ENCODE measurements around the gene RAD9A.
A peak's percentile ranks its signal among the peaks of the same experiment; 100 is the strongest.
"Not testable (repeated sequence)": the region's sequence is repeated elsewhere in the genome, so short reads cannot be mapped to it uniquely, and the experiment has no call there.

Gene RAD9A

DNA sequence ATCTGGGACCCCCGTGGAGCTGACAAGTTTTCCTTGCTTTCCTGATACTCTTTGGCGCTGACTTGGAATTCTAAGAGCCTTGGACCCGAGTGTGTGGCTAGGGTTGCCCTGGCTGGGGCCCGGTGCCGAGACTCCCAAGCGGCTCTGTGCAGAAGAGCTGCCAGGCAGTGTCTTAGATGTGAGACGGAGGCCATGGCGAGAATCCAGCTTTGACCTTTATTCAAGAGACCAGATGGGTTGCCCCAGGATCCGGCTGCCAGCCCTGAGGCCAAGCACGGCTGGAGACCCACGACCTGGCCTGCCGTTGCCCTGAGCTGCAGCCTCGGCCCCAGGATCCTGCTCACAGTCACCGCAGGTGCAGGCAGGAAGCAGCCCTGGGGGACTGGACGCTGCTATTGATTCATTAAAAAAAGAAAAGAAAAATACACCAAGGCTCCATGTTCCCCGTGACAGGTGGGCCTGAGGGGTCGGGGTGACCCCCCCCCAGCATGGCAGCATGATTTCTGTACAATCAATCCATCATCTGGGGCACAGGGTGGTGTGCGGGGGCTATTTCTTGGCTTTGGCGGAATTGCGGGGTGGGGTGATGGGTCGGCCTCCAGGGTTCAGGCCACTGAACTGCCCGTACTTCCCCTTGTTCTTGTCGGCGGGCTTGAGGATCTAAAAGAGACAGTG is 6.3 kb downstream of the RAD9A start:
- DNase-seq: no peak

DNA sequence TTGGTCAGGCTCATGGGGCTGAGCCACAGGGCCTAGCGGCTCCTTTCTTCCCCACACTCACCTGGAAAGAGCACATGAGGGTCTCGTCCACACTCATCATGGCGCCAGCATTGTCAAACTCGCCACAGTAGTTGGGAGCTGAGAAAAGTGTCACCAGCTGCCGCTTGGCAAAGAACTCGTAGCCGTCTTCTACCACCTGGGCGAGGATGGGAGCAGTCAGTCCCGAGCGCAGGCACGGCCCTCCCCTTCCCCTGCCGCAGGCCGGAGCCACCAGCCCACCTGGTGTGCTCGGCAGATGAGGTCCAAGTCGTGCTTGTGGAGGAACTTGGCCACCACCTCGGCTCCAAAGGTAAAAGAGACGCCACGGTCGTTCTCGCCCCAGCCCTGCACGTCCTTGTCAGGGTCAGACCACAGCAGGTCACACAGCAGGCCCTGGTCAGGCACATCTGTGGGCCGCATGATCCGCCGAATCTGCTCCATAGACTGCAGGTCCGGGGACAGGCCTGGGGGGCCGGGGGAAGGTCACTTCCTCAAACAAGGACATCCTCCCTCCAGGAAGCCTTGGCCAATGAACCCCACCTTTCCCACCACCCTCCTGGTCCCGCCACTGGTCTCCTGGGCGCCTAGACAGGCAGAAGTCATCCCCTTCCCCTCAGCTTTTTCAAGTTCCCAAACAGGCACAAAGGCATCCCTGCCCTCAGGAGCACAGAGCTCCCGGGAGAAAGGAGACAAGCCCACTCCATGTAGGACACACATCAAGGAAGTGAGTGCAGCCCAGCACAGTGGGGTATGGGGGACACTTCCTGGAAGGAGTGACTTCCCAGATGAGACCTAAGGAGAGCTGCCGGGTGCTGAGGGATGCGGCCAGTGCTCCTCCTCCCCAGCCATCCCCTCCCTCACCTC is 7.1 kb downstream of the RAD9A start:
- no peak for DNase-seq

DNA sequence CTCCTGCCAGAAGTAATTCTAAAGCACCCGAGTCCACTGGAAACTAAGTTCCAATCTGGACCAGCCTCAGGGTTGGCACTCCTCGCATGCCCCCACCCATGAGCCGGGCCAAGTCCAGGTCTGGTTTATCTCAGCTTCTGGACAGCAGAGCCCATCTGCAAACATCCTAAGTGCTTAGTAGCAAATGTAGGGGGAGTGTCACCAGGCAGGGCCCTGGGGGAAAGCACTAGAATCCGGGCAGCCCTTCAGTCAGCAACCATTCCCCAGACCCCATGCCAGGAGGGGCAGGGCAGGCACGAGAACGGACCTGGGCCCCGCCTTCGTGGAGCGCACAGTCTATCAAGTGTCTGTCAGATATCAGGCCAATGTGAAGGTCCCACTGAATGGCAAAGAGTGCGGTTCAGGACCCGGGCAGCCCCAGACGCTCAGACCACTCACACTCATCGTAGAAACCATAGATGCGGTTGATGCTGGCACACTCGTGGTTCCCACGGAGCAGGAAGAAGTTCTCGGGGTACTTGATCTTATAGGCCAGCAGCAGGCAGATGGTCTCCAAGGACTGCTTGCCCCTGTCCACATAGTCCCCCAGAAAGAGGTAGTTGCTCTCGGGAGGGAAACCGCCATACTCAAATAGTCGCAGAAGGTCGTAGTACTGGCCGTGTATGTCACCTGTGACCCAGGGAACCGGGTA is 8.6 kb downstream of the RAD9A start:
- no peak for DNase-seq

DNA sequence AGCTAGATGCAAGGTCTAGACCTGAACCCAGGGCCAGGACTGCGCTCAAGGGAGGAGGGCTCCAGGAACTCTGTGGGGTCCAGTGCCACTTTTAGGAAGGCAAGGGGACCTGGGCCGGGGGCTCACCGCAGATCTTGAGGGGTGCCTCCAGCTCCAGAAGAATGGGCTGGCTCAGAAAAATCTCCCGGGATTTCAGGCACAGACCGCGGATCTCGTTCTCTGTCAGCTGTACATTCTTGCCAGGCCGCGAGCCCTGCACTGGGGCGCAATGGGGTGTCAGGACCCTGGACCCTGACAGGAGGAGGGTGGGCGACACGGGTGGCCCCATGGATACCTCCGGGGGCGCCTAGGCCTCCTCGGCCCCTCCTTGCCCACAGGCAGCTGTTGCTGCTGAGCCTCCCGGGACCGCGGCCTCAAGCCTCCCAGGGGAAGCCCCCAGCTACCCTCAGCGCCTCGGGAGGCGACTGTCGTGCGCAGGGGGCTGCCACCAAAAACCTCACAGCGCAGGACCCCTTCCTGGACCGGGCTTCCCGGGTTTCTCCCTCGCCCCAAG is 9.2 kb downstream of the RAD9A start:
- no peak for DNase-seq

DNA sequence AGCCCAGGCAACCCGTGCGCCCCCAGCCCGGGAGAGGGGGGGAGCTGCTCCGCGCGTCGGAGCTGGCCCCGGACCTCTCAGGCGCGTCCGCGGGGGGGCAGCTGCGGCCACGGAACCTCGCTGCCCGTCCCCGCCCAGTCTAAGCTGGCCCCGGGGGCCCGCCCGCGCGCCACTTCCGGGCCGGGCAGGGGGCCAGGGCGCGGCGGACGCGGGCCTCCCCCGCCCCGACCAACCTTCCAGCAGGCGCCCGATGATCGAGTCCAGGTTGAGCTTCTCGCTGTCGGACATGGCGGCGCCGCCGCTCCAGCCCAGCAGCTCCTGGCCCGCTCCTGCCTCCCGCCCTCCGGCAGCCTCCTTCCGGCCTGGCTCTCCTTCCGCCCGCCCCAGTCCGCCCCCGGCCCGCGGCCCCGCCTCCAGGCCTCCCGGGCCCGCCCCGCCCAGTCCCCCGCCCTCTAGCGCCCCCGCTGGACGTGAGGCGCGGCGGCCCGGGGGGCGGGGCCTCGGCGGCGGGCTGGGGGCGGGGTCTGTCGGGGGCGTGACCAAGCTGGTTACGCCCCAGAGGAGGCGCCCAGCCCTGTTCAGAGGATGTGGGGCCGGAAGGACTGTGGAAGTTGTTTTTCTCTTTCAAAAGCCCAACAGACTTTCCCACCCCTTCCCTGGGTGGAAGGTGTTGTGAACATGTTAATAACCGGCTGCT is 9.9 kb downstream of the RAD9A start, which contains the start of gene PPP1CA:
Gene PPP1CA (minus strand): TSS at position 364 of the 697 bp plus-strand sequence. CDS start 76 bp downstream, at position 288.
- DNase-seq: peak; percentile 55

DNA sequence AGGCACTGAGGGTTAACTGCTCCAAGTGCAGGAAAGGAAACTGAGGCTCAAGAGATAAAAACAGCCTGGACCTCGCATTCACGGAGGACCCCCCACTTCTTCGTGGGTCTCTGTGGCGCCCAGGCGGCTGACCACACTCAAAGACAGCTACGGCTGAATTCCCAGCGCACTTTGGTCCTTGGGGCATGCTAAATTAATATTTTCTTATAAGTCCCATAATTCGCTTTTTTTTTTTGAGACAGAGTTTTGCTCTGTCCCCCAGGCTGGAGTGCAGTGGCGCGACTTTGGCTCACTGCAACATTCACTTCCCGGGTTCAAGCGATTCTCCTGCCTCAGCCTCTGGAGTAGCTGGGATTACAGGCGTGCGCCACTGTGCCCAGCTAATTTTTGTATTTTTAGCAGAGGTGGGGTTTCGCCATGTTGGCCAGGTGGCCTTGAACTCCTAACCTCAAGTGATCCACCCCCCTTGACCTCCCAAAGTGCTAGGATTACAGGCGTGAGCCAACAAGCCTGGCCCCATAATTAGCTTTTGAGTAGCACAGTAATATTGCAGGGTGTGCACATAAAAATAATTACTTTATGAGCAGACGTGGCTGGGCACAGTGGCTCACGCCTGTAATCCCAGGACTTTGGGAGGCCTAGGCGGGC is 10.5 kb downstream of the RAD9A start:
- not testable (repeated sequence) for DNase-seq

DNA sequence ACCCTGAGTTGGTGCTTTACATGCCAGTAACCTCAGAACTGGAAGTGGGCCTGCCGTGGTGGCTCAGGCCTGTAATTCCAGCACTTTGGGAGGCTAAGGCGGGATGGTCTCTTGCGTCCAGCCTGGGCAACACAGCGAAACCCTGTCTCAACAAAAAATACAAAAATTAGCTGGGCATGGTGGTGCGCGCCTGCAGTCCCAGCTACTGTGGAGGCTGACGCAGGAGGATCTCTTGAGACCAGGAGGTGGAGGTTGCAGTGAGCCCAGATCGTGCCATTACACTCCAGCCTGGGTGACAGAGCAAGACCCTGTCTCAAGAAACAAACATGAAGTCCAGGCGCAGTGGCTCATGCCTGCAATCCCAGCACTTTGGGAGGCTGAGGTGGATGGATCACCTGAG is 11.3 kb downstream of the RAD9A start:
- not testable (repeated sequence) for DNase-seq

DNA sequence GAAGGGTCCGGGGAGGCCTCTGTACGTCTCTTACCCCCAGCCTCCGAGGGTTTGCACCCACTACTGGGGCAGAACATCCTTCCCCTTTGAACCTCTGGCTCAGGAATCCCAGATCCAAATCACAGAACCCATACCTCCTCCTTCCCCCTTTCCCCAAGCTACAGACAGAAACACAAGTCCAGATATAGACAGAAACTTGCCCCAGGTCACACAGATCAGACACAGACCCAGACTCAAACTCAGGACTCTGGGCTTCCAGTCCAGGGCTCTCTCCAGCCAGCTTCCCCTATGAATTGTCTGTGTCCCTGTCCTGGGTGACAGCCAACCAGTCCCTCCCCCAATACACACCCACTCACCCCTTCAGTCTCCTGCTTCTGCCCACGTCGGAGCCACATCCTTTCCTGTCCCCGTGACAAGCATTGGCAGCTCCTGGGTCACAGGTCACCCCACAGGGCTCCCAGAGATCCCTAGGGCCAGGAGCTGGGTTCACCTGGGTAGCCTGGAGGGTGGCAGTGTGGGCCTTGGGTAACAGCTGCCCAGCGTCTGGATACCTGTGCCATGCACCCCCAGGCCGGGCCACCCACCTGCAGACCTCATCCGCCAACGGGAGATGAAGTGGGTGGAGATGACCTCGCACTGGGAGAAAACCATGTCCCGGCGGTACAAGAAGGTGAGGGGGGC is 12.9 kb downstream of the RAD9A start:
- DNase-seq: no peak

DNA sequence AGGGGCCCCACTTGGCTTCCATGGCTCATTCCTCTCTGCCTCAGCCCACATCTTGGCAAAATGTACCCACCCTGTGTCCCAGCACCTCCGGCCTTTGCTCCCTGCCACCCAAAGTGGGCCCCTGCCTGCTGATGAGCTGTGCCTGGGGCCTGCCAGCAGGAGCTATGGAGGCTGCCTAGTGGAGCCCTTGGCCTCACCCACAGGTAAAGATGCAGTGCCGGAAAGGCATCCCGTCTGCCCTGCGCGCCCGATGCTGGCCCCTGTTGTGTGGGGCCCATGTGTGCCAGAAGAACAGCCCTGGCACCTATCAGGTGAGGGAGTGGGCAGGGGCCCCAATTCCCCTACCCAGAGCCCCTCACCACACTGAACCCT is 13.4 kb downstream of the RAD9A start:
- DNase-seq: no peak

DNA sequence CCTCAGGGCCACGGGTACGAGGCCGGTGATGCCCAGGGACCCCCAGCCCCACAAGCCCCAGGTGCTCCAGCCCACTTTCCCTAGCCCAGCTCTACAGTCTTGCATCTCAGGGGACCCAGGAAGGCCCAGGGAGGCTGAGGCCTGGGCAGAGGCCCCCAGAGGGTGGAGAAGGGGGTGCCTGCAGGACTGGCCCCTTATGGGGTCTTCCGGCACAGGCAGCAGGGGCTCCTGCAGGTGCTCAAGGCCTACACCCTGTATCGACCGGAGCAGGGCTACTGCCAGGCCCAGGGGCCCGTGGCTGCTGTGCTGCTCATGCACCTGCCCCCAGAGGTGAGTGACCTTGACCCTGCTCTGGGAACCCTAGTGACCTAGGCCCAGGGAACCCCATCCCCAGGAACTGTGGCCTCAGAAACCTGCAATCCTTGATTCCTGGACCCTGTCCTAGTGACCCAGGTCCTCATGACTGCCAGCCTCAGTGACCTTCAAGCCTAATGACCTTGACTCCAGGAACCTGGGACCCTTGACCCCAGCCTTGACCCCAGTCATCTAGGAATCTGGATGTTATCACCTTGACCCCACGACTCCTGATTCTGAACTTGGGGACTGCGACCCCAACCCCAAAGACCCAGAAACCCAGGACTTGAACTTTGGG is 14.0 kb downstream of the RAD9A start:
- no peak for DNase-seq

DNA sequence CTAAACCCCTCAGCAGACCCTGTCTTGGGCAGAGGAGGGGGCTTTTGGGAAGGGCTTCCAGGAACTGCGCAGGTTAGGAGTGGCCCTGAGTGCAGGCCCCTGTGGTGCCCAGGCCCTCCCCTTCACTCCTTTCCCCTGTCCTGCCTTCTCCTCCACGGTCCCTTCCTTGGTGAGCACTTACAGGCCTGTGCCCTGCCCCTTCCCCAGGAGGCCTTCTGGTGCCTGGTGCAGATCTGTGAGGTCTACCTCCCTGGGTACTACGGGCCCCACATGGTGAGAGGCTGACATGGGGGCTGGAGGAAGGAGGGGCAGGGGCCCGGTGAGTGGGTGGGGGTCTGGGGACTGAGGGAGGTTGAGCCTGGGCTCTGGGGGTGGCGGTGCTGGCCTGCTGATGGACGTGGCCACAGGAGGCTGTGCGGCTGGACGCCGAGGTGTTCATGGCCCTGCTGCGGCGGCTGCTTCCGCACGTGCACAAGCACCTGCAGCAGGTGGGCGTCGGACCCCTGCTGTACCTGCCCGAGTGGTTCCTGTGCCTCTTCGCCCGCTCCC is 14.7 kb downstream of the RAD9A start:
- DNase-seq: no peak

DNA sequence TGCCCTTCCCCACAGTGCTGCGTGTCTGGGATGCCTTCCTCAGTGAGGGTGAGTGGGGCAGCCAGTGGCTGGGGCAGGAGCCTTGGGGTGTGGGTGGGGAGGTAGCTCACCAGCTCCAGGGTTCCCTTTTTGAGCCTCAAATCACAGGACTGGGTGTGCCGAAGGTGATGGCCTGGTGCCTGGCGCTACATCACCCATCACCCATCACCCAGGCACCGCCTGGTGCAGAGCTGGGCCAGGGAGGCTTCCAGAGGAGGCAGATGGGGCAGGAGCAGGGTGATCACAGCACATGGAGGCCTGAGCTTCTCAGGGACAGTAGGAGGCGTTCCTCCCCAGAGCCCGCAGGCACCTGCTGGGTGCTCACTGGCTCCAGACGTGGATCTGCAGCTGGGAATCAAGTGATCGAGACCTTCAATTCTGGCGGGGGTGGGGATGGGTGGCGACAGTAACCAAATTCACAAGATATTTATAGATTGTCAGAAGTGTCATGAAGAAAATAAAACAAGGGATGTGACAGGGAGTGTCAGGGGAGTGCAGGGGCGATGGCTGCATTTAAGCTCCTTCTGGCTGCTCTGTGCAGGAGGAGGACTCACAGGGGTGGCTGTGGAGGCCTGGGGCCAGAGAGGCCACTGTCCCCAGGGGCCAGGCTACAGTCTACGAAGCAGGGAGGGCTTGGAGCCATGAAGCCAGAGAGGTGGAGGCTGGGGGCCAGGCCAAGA is 15.3 kb downstream of the RAD9A start:
- DNase-seq: no peak

DNA sequence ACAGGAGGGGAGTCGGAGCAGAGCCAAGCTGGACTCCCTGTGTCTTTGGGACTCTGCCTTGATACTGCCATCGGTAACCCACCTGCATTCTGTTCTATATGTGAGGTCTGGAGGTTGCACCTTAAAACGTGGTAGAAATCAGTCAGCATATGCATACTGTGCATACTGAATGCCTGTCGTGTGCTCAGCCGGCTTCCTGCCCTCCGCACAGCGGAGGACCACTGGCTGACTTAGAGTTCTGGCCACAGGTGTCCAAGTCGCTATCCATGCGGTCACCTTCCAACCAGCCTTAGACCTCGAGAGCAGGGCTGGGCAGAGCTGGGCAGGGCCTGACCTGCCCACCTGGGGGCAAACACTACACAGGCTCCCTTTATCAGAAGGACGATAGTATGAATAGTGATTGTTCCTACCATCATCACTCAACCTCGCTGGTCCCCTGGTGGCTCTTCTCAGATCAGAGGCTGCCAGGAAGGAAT is 15.9 kb downstream of the RAD9A start:
- no peak for DNase-seq

DNA sequence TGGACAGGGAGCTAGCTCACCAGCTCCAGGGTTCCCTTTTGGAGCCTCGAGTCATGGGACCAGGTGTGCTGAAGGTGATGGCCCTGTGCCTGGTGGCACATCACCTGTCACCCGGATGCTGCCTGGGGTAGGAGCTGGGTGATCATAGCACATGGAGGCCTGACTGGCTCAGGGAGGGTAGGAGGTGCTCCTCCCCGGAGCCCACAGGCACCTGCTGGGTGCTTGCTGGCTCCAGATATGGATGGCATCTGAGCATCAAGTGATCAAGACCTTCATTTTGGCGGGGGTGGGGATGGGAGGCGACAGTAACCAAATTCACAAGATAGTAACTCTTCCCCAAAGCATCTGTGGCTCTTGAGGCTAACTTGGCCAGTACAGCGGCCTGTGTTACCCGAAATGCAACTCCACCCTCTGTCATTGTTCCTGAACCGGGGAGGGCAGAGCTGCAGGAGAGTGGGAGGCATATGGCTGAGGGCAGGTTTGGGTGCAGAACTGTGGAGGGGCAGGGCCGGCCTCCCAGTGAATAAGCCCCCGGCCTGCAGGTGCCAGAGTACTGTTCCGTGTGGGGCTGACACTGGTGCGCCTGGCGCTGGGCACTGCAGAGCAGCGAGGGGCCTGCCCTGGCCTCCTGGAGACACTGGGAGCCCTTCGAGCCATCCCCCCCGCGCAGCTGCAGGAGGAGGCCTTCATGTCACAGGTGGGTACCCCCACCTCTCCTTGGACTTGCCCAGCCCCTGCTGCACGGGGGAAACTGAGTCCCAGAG is 16.8 kb downstream of the RAD9A start:
- no peak for DNase-seq

DNA sequence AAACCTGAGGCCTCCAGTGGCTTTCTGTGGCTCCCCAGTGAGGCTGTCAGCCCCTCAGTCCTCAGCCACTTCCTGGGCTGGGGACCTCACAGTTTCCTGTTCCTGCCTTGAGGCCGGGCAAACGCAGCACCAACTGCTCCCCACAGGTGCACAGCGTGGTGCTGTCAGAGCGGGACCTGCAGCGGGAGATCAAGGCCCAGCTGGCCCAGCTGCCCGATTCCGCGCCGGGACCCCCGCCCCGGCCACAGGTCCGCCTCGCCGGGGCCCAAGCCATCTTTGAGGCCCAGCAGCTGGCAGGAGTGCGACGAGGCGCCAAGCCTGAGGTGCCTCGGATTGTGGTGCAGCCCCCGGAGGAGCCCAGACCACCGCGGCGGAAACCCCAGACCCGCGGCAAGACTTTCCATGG is 17.5 kb downstream of the RAD9A start:
- no peak for DNase-seq

DNA sequence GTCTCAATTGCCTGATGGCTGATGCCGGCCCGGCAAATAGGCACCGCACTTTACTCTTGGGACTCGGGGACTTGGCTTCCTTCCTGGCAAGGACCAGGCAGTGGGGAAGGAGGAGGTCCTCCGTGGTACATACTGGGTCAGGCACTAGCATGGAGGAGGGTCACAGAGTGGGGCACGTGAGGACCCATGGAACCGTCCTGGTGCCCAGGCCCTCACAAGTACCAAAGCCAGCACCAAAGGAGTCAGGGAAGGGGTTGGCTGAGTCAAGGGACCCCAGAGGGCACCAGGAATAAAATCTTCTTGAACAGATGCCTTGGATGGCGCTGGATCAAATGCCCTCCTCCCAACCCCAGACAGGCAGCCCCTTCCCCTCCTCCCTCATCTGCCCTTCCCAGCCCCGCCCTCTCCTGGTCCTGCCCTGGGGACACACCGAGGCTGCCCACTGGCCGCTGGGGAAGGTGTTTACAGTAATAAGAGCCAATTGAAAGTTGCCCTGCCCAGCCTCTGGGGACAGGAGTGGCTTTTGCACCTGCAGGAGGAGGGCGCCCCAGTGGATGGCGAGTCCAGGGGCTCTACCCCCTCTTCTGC is 18.1 kb downstream of the RAD9A start:
- no peak for DNase-seq

DNA sequence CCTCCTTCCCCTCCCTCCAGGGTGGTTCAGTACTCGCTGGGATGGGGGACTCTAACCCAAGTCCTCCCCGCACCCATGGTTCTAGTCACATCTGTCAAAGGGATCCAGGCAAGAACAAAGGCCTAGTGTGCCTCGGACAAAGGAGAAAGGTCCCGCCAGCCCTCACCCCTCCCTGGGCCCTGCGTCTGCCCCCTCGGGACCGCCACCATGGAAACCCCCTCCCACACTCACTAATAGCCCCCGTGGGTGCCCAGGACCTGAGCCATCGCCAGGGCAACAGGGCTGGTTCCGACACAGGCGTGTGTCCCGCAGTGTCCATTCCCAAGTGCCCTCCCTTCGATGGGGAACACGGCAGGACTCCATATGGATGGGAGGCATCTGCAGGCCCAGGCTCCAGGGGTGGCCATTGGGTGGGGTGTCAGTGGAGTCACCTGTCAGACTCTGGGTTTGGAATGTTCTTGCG is 18.6 kb downstream of the RAD9A start:
- no peak for DNase-seq

DNA sequence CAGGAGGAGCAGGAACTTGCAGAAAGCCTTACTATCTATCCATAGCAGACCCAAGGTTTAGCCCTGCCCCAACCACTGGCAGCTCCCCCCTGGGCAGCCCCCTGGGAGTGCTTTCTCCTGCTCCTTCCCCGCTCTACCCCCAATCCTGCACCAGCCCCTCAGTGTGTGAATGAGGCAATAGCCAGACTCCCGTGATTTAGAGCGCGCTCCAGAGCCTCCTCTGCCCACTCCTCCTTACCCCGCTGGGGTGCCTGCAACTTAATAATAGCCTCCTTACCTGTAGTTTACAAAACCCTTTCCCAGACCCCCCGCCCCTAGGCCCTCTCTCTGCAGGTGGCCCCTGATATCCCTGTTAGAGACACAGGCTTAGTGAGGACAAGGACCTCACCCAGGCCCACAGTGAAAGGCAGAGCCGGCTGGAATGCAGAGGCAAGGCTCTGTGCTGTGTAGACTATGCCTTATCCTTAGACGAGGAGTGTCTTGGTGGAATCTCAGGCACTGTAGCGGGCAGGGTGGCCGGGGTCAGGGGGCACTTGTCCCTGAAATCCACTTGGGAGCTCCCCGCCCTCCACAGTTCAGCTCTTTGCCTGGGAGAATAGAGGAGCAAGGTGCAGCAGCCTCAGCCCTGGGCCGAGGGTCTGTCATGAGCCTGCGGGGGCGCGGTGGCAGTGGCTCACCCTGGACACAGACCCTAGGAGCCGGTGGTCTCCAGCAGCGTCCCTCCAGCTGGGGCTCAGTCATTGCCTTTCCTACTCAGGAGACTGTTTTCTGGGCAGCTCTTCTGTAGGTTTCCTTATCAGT is 19.4 kb downstream of the RAD9A start:
- no peak for DNase-seq
